Rectal smooth muscle tissue (tissue), 1 donor: ENCODE results near the gene USP25.

Experiments
- H3K27ac ChIP-seq: one replicate; pipeline ENCODE4 v1.7.0; 2013; ENCODE audit warnings: low read depth, low read length, inconsistent platforms
- H3K27me3 ChIP-seq: one replicate; pipeline ENCODE4 v1.7.0; 2013; ENCODE audit warnings: low read length; ENCODE audit not compliant: control insufficient read depth, insufficient read depth
- H3K36me3 ChIP-seq: one replicate; pipeline ENCODE4 v1.7.0; 2013; ENCODE audit warnings: low read length; ENCODE audit not compliant: control insufficient read depth, insufficient read depth
- H3K4me1 ChIP-seq: one replicate; pipeline ENCODE4 v1.7.0; 2013; ENCODE audit warnings: low read length; ENCODE audit not compliant: control insufficient read depth, insufficient read depth
- H3K4me3 ChIP-seq: one replicate; pipeline ENCODE4 v1.7.0; 2013; ENCODE audit warnings: low read length
- H3K9ac ChIP-seq: one replicate; pipeline ENCODE4 v1.7.0; 2013; ENCODE audit warnings: low read length

The USP25 gene

DNA sequence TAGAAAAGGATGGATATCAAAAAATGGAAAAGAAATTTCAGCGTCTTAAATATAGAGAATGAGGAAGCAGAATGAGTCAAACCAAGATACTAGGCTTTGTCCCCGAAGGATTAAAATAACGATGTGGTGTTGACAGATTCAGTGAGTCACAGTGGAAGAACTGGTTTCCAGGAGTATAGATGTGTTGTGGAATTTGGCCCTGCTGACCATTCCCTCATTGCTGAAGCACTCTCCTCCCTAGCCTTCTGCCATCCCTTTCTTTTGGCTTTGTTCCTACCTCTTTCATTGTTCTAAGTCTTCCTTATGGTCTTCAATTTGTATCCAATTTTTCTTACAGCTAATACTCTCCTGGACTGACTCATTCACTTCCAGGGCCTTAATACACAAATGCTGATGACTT lies 23.1 kb upstream of the USP25 start:
- no peaks in the 10 kb centered on the region for H3K27me3 ChIP-seq
- H3K4me3 ChIP-seq = no peak overlapping the region
- no peaks in the 10 kb centered on the region for H3K36me3 ChIP-seq
- no peaks in the 10 kb centered on the region for H3K4me1 ChIP-seq
- H3K9ac ChIP-seq = no peak overlapping the region
- no peak overlapping the region for H3K27ac ChIP-seq

DNA sequence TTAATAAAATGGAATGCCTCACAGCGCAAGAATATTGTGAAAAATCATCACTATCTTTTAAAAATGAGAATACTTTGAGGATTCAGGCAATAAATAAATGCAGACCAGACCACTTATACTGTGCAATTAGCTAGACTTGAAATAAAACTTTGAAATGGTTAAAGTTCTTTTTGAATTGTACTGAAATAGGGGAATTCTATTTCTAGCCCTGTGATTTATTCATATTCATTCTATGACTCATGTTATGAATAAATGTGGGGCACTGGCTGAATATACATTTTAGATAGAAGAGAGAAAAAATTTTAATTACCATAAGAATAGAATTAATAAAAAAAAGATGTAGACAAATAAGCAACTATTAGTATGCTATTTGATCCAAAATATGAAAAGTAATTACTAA lies 16.4 kb upstream of the USP25 start:
- Histone ChIP-seq H3K9ac (no peak overlapping the region), H3K36me3 (no peaks in the 10 kb centered on the region), H3K27me3 (no peaks in the 10 kb centered on the region), H3K27ac (no peak overlapping the region), H3K4me1 (no peaks in the 10 kb centered on the region), H3K4me3 (no peak overlapping the region)

DNA sequence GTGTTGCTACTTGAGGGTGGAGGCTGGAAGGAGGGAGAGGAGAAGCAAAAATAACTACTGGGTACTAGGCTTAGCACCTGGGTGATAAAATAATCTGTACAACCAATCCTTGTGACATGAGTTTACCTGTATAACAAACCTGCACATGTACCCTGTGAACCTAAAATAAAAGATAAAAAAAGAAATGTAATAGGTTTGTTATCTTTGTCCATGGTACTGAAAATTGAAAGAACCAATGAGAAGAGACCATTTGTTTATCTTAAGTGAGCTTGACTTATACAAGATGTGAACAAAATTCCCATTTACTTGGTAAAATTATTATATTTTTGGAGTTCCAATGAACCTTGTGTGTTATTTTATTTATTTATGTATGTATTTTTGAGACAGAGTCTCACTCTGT lies 11.1 kb upstream of the USP25 start:
- Histone ChIP-seq H3K4me3 (no peak overlapping the region), H3K27me3 (no peaks in the 10 kb centered on the region), H3K4me1 (no peaks in the 10 kb centered on the region), H3K9ac (no peak overlapping the region), H3K36me3 (no peaks in the 10 kb centered on the region), H3K27ac (no peak overlapping the region)

DNA sequence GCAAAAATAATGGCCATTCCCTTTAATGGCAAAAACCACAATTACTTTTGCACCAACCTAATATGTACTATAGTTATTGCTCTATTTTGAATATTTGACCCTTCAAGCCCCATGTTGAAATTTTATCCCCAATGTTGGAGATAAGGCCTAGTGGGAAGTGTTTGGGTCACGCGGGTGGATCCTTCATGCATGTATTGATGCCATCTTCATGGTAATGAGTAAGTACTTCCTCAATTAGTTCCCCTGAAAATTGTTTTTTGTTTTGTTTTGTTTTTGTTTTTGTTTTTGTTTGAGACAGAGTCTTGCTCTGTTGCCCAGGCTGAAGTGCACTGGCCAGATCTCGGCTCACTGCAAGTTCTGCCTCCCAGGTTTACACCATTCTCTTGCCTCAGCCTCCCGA lies 9.8 kb upstream of the USP25 start:
- H3K36me3 ChIP-seq = no peaks in the 10 kb centered on the region
- no peak overlapping the region for H3K9ac ChIP-seq
- no peak overlapping the region for H3K27ac ChIP-seq
- H3K4me3 ChIP-seq = no peak overlapping the region
- H3K27me3 ChIP-seq = no peaks in the 10 kb centered on the region
- no peaks in the 10 kb centered on the region for H3K4me1 ChIP-seq

DNA sequence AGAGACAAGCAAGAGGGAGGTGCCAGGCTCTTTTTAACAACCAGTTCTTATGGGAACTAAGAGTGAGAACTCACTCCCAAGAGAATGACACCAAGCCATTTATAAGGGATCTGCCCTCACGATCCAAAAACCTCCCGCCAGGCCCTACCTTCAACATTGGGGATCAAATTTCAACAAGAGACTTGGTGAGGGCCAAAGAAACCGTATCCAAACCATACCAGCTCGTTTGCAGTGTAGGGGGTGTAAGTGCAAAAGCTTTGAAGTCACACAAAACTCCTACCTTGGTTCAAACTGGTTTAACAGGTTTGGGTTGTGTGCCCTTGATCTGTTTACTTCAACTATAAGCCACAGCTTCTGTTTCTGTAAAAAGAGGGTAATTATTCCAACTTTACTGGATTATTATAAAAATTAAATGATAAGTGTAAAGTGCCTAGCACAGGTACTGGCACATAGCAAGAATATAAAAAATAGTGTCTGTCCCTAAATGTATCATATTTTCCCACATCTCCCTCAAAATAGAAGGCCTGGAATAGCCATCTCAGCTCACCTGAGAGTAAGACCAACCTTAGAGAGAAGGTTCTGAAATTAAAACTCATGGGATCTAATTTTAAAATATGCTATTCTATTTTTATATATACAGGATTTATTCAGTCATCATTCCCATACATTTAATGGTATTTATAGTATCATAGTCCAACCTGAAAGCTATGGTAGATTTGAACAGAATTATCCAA lies 7.0 kb upstream of the USP25 start:
- Histone ChIP-seq H3K27ac (no peak overlapping the region), H3K9ac (no peak overlapping the region), H3K27me3 (no peaks in the 10 kb centered on the region), H3K4me3 (no peak overlapping the region), H3K36me3 (no peaks in the 10 kb centered on the region), H3K4me1 (no peaks in the 10 kb centered on the region)

DNA sequence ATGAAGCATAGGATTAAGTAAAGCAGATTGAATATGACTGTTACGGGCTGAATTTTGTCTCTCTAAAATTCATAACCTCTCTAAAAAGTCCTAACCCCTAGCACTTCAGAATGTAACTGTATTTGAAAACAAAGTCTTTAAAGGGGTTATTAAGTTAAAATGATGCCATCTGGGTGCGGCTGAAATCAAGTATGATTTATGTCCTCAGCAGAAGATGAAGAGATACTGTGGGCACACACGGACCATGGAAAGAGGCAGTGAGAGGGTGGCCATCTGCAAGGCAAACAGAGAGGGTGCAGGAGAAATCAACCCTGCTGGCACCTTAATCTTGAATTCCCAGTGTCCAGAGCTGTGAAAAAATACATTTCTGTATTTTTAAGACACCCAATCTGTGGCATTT lies 3.8 kb upstream of the USP25 start:
- Histone ChIP-seq H3K27me3 (no peaks in the 10 kb centered on the region), H3K27ac (no peak overlapping the region), H3K4me1 (peaks cover 5% of the 10 kb centered on the region), H3K36me3 (no peaks in the 10 kb centered on the region), H3K9ac (no peak overlapping the region), H3K4me3 (no peak overlapping the region)

DNA sequence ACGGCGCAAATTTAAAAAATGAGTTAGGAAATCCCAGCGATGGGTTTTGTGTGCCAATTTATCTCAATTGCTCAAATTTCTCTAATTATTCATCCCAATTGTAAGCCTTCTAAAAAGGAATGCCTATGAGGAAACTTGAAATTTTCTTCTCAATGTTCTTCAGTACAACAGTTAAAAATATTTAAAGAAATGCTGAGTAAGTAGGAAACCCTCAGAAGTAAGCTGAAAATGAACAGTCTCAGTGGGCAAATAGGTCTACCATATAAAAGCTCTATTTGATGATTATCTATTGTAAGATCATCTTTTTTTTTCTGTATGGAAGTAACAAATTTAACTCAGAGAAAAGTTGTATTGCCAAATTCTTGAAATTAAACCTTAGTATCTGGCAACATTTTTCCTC lies 1.7 kb upstream of the USP25 start:
- Histone ChIP-seq H3K4me1 (peaks cover 7% of the 10 kb centered on the region), H3K27me3 (no peaks in the 10 kb centered on the region), H3K36me3 (no peaks in the 10 kb centered on the region), H3K9ac (no peak overlapping the region), H3K4me3 (no peak overlapping the region), H3K27ac (no peak overlapping the region)

DNA sequence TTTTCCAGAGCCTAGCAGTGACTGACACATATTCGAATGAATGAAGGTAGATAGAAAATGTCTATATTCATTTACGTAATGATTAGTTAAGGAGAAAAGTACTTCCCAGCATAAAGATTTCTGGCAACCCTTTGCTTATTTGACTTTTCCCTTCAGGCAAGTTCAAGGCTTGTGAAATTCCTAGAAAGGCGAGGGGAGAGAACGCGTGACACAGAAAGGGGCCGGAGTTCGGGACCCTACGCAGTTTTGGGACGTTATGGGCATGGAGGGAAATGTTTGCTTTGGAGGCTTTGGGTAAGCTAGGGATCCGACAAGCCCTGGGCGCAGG lies 472 bp upstream of the USP25 start:
- H3K4me1 ChIP-seq = peaks cover 7% of the 10 kb centered on the region
- H3K27me3 ChIP-seq = no peaks in the 10 kb centered on the region
- no peaks in the 10 kb centered on the region for H3K36me3 ChIP-seq
- H3K9ac ChIP-seq = peak overlapping the region; percentile 61
- H3K27ac ChIP-seq = peak overlapping the region; percentile 65
- H3K4me3 ChIP-seq = peak overlapping the region; percentile 78

DNA sequence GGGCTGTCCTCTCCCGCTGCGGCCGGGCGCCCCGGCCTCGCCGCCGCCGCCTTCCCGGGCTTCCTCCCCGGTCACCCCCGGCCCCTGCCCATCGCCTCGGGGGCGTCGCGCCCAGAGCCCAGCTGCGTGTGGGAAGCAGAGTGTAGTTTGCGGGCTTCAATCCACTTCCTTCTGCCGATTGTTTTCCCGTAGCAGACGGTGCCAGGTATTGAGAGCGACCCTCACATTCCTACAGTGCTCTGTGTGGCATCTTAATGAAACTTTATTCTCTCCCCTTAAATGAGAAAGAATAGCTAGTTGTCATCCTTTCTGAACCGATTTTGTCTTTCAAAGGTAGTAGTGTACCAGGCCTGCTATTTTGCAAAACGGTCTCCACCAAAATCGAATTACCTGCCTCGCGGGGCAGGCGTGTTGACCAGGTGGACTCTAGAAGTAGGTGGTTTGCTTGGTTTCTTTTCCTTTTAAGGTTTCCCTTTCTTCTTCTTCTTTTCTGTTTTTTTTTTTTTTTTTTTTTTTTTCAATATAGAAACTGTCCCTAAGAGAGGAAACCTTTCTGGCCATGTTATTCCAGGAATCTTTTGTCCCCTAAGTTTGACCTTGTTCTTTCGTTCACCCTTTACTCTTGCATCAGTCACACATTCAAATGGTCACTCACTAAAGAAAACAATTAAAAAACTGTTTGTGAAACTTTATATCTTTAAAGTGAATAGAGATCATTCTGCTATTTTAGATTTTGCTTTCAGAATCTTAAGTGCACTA lies 881 bp downstream of the USP25 start:
- H3K36me3 ChIP-seq = no peaks in the 10 kb centered on the region
- peak overlapping the region; percentile 28 for H3K9ac ChIP-seq
- H3K27me3 ChIP-seq = no peaks in the 10 kb centered on the region
- H3K27ac ChIP-seq = peak overlapping the region; percentile 87
- H3K4me3 ChIP-seq = peak overlapping the region; percentile 83
- peaks cover 7% of the 10 kb centered on the region for H3K4me1 ChIP-seq

DNA sequence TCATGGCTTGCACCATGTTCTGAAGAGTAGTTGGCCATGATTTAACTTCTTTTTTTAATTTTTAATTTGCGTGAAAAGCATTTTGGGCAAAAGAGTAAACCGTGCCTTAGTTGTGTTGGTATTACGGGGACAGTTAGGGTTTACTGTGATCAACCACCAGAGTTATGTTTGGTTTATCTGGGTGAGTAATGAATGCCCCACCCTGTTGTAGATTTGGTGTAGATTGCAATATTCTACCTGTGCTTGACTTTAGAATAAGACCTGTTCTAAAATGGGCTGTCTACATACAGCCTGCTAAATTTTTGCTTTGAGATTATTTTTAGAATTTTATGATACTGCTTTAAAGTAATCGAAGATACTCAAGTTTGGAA lies 1.4 kb downstream of the USP25 start:
- H3K4me3 ChIP-seq = peak overlapping the region; percentile 83
- peak overlapping the region; percentile 87 for H3K27ac ChIP-seq
- peaks cover 7% of the 10 kb centered on the region for H3K4me1 ChIP-seq

DNA sequence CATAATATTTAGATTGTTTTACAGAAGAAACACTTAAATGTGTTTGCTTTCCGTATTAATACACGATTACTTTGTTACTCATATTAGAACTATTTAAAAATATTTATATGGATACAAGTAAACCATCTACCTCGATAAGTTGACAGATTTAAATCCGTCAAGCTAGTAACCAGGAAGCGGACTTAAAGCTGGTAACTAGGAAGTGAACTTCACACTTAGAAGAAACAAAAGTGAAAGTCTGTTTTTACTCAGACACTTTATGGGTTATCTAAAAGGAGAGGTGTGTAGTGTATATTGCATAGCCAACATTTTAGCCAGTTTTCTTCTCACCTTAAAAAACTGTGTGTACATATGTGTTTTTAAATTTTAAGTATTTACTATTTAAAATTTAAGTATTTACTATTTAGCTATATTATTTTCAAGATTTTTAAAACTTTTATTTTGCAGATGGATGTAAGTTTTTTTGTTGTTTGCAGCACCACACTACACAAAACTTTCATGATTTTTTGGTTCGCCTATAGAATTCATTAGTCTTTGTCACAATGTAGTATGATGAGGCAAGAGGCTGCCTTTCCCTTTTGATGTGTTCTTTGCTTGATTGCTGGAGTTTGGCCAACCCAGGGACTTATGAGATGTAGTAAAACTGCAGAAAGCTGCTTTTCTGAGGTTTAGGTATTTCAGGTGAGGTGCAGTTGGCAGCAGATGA lies 2.7 kb downstream of the USP25 start:
- H3K4me3 ChIP-seq = peak overlapping the region; percentile 83
- H3K4me1 ChIP-seq = peaks cover 7% of the 10 kb centered on the region
- no peaks in the 10 kb centered on the region for H3K27me3 ChIP-seq
- no peak overlapping the region for H3K27ac ChIP-seq
- no peak overlapping the region for H3K9ac ChIP-seq
- H3K36me3 ChIP-seq = no peaks in the 10 kb centered on the region

More for the DNA sequence above, 1.4 kb downstream of the USP25 start:
- H3K9ac ChIP-seq = no peak overlapping the region
- no peaks in the 10 kb centered on the region for H3K36me3 ChIP-seq
- H3K27me3 ChIP-seq = no peaks in the 10 kb centered on the region

DNA sequence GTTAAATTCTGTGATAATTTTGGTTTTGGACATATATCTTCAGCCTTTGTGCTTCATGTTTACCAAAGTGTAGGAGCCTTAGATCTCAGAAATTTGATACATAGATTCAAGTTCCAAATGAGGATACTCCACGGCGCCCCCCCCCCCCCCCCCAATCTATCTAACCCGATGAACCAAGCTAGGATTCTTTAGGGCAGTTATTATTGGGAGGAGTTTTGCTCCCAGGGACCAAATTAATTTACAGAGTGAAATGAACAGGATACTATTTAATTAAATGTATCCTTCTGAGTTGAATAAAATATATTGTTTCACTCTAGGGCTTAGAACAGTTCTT lies 3.2 kb downstream of the USP25 start:
- peaks cover 7% of the 10 kb centered on the region for H3K4me1 ChIP-seq
- no peaks in the 10 kb centered on the region for H3K36me3 ChIP-seq
- H3K9ac ChIP-seq = no peak overlapping the region
- H3K27ac ChIP-seq = no peak overlapping the region
- peak overlapping the region; percentile 29 for H3K4me3 ChIP-seq
- no peaks in the 10 kb centered on the region for H3K27me3 ChIP-seq
